Endothelial cell of umbilical vein (primary cell): ENCODE results near the gene ZNF892. TPM values are rescaled to one million over a fixed set of nuclear protein-coding genes. Genes with fewer than 3 reads are reported as not detected.

Experiments
- BruUV-seq: library from RNA; stranded (reverse); fragments of 400-500 nt; replicated peaks from 2 replicates; lab custom pipeline; 2021; lab: Mats Ljungman, UMichigan
- CTCF ChIA-PET: fragments of 300-600, 350-600 bp; sonication (Branson Sonifier 250); formaldehyde crosslinking; loops from one replicate; lab custom pipeline; 2021; ENCODE audit warnings: antibody characterized with exemption, inconsistent platforms; lab: Charles Lee
- POLR2A ChIA-PET: fragments of 300-600, 350-600 bp; sonication (Branson Sonifier 250); formaldehyde crosslinking; loops from one replicate; lab custom pipeline; 2021; ENCODE audit warnings: antibody characterized with exemption, inconsistent platforms; lab: Charles Lee
- DNase-seq: peaks from one replicate; pipeline ENCODE4 v3.0.0-alpha.2; 2011; ENCODE audit warnings: low read depth, low spot score
- FAIRE-seq: peaks from 2 replicates; lab custom pipeline; 2011; peaks lifted over from hg19 to GRCh38; lab: Jason Lieb, UNC
- H2AFZ ChIP-seq: 2 replicates; pipeline ENCODE4 v1.6.0; 2012; ENCODE audit warnings: low read depth, low read length, control low read depth, inconsistent platforms
- H3K27ac ChIP-seq: 2 replicates; pipeline ENCODE4 v1.5.1; 2011; ENCODE audit warnings: low read depth, mild to moderate bottlenecking, control low read depth, low read length, moderate library complexity; ENCODE audit not compliant: insufficient read depth
- H3K27me3 ChIP-seq, 2 experiments: 2 replicates each; pipeline versions ENCODE4 v1.6.0 to v1.6.1; 2011; ENCODE audit warnings: low read length in 2 of 2, mixed read lengths in 1 of 2; ENCODE audit not compliant: control insufficient read depth in 2 of 2, insufficient read depth in 2 of 2
- H3K36me3 ChIP-seq, 2 experiments: 2 replicates in 1 of 2; 3 replicates in 1 of 2; pipeline ENCODE4 v1.5.1; 2011; ENCODE audit warnings: low read length in 2 of 2, mild to moderate bottlenecking in 1 of 2, moderate library complexity in 1 of 2; ENCODE audit not compliant: control insufficient read depth in 2 of 2, insufficient read depth in 2 of 2; ENCODE audit errors: extremely low read depth in 1 of 2
- H3K4me1 ChIP-seq: 3 replicates; pipeline ENCODE4 v1.5.1; 2011; ENCODE audit warnings: mild to moderate bottlenecking, low read length; ENCODE audit not compliant: control insufficient read depth, insufficient read depth; ENCODE audit errors: extremely low read depth
- H3K4me2 ChIP-seq: 2 replicates; pipeline ENCODE4 v1.6.1; 2011; ENCODE audit warnings: low read length, control low read depth, mixed read lengths; ENCODE audit not compliant: insufficient read depth
- H3K4me3 ChIP-seq, 3 experiments: fragments of 200-600 bp in 1 of 3; sonication (generic), shearing (Covaris generic) in 1 of 3; replicated peaks in 1 of 3; 2 replicates each; pipeline ENCODE4 v1.5.1; 2011 to 2016; ENCODE audit warnings: control low read depth in 3 of 3, low read length in 3 of 3, mild to moderate bottlenecking in 2 of 3, inconsistent platforms in 1 of 3, low read depth in 1 of 3, moderate library complexity in 1 of 3; ENCODE audit not compliant: insufficient read depth in 1 of 3
- H3K79me2 ChIP-seq: 2 replicates; pipeline ENCODE4 v1.6.0; 2012; ENCODE audit warnings: low read length, inconsistent platforms; ENCODE audit not compliant: control insufficient read depth, insufficient read depth
- H3K9ac ChIP-seq: replicated peaks from 2 replicates; pipeline ENCODE3; 2011; ENCODE audit warnings: low read length, control low read depth; ENCODE audit not compliant: insufficient read depth; ENCODE audit errors: extremely low read depth
- H3K9me1 ChIP-seq: replicated peaks from 3 replicates; pipeline ENCODE4 v1.6.0; 2011; ENCODE audit warnings: mild to moderate bottlenecking, low read length; ENCODE audit not compliant: control insufficient read depth, insufficient read depth; ENCODE audit errors: extremely low read depth
- H3K9me3 ChIP-seq: replicated peaks from 2 replicates; pipeline ENCODE4 v1.5.1; 2012; ENCODE audit warnings: low read length, inconsistent platforms; ENCODE audit not compliant: control insufficient read depth, insufficient read depth
- H4K20me1 ChIP-seq: replicated peaks from 2 replicates; pipeline ENCODE3; 2011; ENCODE audit warnings: mild to moderate bottlenecking, low read length; ENCODE audit not compliant: control insufficient read depth, insufficient read depth; ENCODE audit errors: extremely low read depth
- EZH2 ChIP-seq: IDR thresholded peaks from 2 replicates; pipeline ENCODE4 v1.6.1; 2012; ENCODE audit warnings: borderline replicate concordance, low read depth, mild to moderate bottlenecking, moderate library complexity, low read length, inconsistent platforms; ENCODE audit not compliant: severe bottlenecking
- FOS ChIP-seq: IDR thresholded peaks from 2 replicates; pipeline ENCODE4 v1.6.1; 2011; ENCODE audit warnings: mild to moderate bottlenecking, low read length, moderate library complexity, borderline replicate concordance; ENCODE audit not compliant: insufficient read depth
- GATA2 ChIP-seq: IDR thresholded peaks from 2 replicates; pipeline ENCODE4 v1.7.0; 2011; ENCODE audit warnings: low read depth, mild to moderate bottlenecking, moderate library complexity, mixed read lengths, low read length; ENCODE audit not compliant: insufficient read length, insufficient read depth
- JUN ChIP-seq: IDR thresholded peaks from 2 replicates; pipeline ENCODE4 v1.6.1; 2011; ENCODE audit warnings: borderline replicate concordance, low read depth; ENCODE audit not compliant: insufficient read length, insufficient read depth
- MYC ChIP-seq: IDR thresholded peaks from one replicate; pipeline ENCODE4 v1.6.1; 2011; ENCODE audit warnings: mild to moderate bottlenecking, low read depth, low read length
- POLR2A ChIP-seq: IDR thresholded peaks from 2 replicates; pipeline ENCODE4 v1.6.1; 2012; ENCODE audit warnings: low read depth, mild to moderate bottlenecking, control low read depth, low read length
- POLR2AphosphoS5 ChIP-seq: IDR thresholded peaks from 2 replicates; pipeline ENCODE4 v1.6.1; 2012; ENCODE audit warnings: low read depth, mild to moderate bottlenecking, control low read depth, low read length, moderate library complexity; ENCODE audit not compliant: insufficient read depth
- dilution Hi-C: fragments of 300-500 bp; cut with MboI; formaldehyde crosslinking; loops from one replicate; pipeline ENCODE4 v1.15.0; 2019; ENCODE audit warnings: low sequenced_read_pairs; ENCODE audit not compliant: extremely low pct_ligation_motif_present
- intact Hi-C: fragments of 100-400 bp; cut with micrococcal nuclease; formaldehyde crosslinking; loops from one replicate; pipeline ENCODE4 v1.10.0; 2022
- polyA plus RNA-seq, 4 experiments: library from polyadenylated mRNA; depleted of rRNA in 3 of 4; stranded (reverse) in 3 of 4; unstranded in 1 of 4; fragments of >200 nt; gene quantifications; 2 replicates each; pipeline versions ENCODE4 v1.2.1 to v1.2.3, GENCODE V29; 2011 to 2012; ENCODE audit warnings: missing spikeins in 1 of 4
- total RNA-seq: library from RNA; stranded (reverse); gene quantifications from 2 replicates; pipeline ENCODE4 v1.2.3, GENCODE V29; 2021
- TF ChIP-seq, protein P1 (sequence below), 2 donors: IDR thresholded peaks; 1 replicate in 1 of 2; 2 replicates in 1 of 2; pipeline ENCODE4 v1.5.1; 2011; ENCODE audit warnings: low read length in 2 of 2, mild to moderate bottlenecking in 2 of 2, moderate library complexity in 2 of 2, control low read depth in 1 of 2, inconsistent platforms in 1 of 2, low read depth in 1 of 2; ENCODE audit not compliant: insufficient read depth in 1 of 2; ENCODE audit errors: extremely low read depth in 1 of 2
- TF ChIP-seq, protein P2 (sequence below): IDR thresholded peaks from 2 replicates; pipeline ENCODE4 v1.6.1; 2011; ENCODE audit not compliant: insufficient read depth, insufficient read length

Gene ZNF892
- total and polyA plus RNA-seq, 2 donors (not counting 3 experiments of a cell fraction or from before 2014, with no cell fraction given), result 0.65 to 3.7 TPM

DNA sequence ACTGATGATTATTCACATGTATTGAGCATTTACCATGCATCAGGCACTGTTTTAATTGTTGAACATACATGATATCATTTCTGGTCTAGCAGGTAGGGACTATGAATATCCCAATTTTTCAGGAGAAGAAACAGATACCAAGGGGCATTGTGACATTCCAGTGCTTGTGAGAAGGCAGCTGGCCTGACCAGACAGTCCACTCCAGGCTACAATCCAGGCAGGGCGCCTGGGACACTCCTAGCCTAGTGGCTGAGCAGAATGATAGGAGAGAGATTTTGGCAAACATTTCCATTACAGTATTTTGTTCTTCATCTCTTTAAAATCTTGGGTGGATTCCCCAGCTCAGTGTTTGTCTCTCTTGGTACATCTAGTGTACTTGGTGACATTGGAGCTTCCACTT lies 24.9 kb downstream of the ZNF892 start:
- H3K9me1 ChIP-seq, result no peaks in the 10 kb centered on the region
- no peak overlapping the region for H3K4me2 ChIP-seq
- no peaks in the 10 kb centered on the region for H3K4me1 ChIP-seq
- ChIA-PET CTCF (interaction anchor here (1.0 to 2.3 kb wide), 11 partner anchors 12 to 113 kb away, joined by 3 to 9 read pairs (median 5); no protein-coding TSS in a partner anchor), POLR2A (no interaction called here)
- no peak overlapping the region for H2AFZ ChIP-seq
- no peak for DNase-seq
- no peak overlapping the region for H3K27ac ChIP-seq
- dilution Hi-C loops, result no loop called here
- no peak for FAIRE-seq
- no peak overlapping the region for H3K4me3 ChIP-seq
- no peaks in the 10 kb centered on the region for H3K27me3 ChIP-seq
- no peaks in the 10 kb centered on the region for H3K79me2 ChIP-seq
- intact Hi-C loops, result loop anchor here (5.0 kb wide), 1 partner anchor 495 kb away; no protein-coding TSS in a partner anchor
- H3K36me3 ChIP-seq, result no peaks in the 10 kb centered on the region
- BruUV-seq, result no TSS peak
- TF ChIP-seq, protein P1, sequence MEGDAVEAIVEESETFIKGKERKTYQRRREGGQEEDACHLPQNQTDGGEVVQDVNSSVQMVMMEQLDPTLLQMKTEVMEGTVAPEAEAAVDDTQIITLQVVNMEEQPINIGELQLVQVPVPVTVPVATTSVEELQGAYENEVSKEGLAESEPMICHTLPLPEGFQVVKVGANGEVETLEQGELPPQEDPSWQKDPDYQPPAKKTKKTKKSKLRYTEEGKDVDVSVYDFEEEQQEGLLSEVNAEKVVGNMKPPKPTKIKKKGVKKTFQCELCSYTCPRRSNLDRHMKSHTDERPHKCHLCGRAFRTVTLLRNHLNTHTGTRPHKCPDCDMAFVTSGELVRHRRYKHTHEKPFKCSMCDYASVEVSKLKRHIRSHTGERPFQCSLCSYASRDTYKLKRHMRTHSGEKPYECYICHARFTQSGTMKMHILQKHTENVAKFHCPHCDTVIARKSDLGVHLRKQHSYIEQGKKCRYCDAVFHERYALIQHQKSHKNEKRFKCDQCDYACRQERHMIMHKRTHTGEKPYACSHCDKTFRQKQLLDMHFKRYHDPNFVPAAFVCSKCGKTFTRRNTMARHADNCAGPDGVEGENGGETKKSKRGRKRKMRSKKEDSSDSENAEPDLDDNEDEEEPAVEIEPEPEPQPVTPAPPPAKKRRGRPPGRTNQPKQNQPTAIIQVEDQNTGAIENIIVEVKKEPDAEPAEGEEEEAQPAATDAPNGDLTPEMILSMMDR (IDR thresholded peaks at IDR 0.05; ENCODE audit: extremely low read depth in 1 of 2, insufficient read depth in 1 of 2, low read depth in 1 of 2, low read length in 2 of 2), result no peak
- no peak for TF ChIP-seq FOS
- TF ChIP-seq POLR2A, result no peak
- no peak for TF ChIP-seq POLR2AphosphoS5
- no peak for TF ChIP-seq GATA2
- no peak for TF ChIP-seq JUN
- TF ChIP-seq MYC, result no peak
- no peak for TF ChIP-seq EZH2
- TF ChIP-seq, protein P2, sequence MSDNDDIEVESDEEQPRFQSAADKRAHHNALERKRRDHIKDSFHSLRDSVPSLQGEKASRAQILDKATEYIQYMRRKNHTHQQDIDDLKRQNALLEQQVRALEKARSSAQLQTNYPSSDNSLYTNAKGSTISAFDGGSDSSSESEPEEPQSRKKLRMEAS, result no peak
- H4K20me1 ChIP-seq, result no peaks in the 10 kb centered on the region
- no peaks in the 10 kb centered on the region for H3K9me3 ChIP-seq
- no peak overlapping the region for H3K9ac ChIP-seq
